ENCODE measurements around the gene RBM33.

The RBM33 gene

GRCh38 chr7:155815332-155816191, 171.1 kb downstream of the RBM33 start:
- in situ Hi-C loops (cut with HindIII; ENCODE audit: low sequenced_read_pairs) = loop anchor here (10.0 kb wide), 1 partner anchor 949 kb away; no protein-coding TSS in a partner anchor

- in situ Hi-C loops (cut with HindIII; ENCODE audit: low sequenced_read_pairs) = loop anchor here (10.0 kb wide), 1 partner anchor 949 kb away; no protein-coding TSS in a partner anchor
Measured at GRCh38 chr7:155816192-155816508, 171.7 kb downstream of the RBM33 start.

- in situ Hi-C loops (cut with HindIII; ENCODE audit: low sequenced_read_pairs) = loop anchor here (10.0 kb wide), 1 partner anchor 948 kb away; no protein-coding TSS in a partner anchor
Measured at GRCh38 chr7:155816996-155817395, 172.5 kb downstream of the RBM33 start.

- in situ Hi-C loops (cut with HindIII; ENCODE audit: low sequenced_read_pairs) = loop anchor here (10.0 kb wide), 1 partner anchor 947 kb away; no protein-coding TSS in a partner anchor
Measured at GRCh38 chr7:155817515-155817914, 173.1 kb downstream of the RBM33 start.

- in situ Hi-C loops (cut with HindIII; ENCODE audit: low sequenced_read_pairs) = loop anchor here (10.0 kb wide), 1 partner anchor 947 kb away; no protein-coding TSS in a partner anchor
Measured at GRCh38 chr7:155818154-155818819, 173.8 kb downstream of the RBM33 start.

- in situ Hi-C loops (cut with HindIII; ENCODE audit: low sequenced_read_pairs) = loop anchor here (10.0 kb wide), 1 partner anchor 946 kb away; no protein-coding TSS in a partner anchor
Measured at GRCh38 chr7:155818820-155819168, 174.3 kb downstream of the RBM33 start.

GRCh38 chr7:155819186-155819585, 174.7 kb downstream of the RBM33 start:
- in situ Hi-C loops (cut with HindIII; ENCODE audit: low sequenced_read_pairs) = loop anchor here (10.0 kb wide), 1 partner anchor 946 kb away; no protein-coding TSS in a partner anchor

- in situ Hi-C loops (cut with HindIII; ENCODE audit: low sequenced_read_pairs) = no loop called here
Measured at GRCh38 chr7:155820246-155820645, 175.8 kb downstream of the RBM33 start.

- in situ Hi-C loops (cut with HindIII; ENCODE audit: low sequenced_read_pairs) = no loop called here
Measured at GRCh38 chr7:155820788-155821187, 176.3 kb downstream of the RBM33 start.

GRCh38 chr7:155821851-155822250, 177.4 kb downstream of the RBM33 start:
- in situ Hi-C loops (cut with HindIII; ENCODE audit: low sequenced_read_pairs) = no loop called here

GRCh38 chr7:155824227-155824886, 179.9 kb downstream of the RBM33 start:
- in situ Hi-C loops (cut with HindIII; ENCODE audit: low sequenced_read_pairs) = no loop called here

GRCh38 chr7:155825336-155825735, 180.9 kb downstream of the RBM33 start:
- in situ Hi-C loops (cut with HindIII; ENCODE audit: low sequenced_read_pairs) = no loop called here

GRCh38 chr7:155829796-155830470, 185.5 kb downstream of the RBM33 start:
- in situ Hi-C loops (cut with HindIII; ENCODE audit: low sequenced_read_pairs) = no loop called here

Data from endothelial cell of hepatic sinusoid (primary cell).